ENCODE measurements around the gene DNAJB6.

DNA sequence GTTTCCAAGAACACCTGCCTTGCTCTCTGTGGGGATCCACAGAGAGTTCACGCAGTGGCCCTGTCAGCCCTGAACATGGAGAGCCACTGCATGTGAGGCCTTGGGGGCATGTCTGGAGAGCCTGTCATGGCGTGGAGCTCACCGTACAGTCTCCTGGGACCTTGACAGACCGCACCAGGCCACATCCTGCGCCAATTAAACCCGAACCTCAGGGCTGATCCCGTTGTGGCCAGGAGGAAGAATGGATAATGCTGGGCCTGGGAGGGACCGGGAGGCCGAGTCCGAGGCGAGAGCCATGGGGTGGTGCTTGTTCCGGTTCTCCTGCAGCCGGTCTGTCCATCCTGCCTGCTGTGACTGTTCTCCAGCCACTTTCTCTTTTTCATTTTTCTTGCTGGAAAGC, 68.7 kb downstream of the DNAJB6 start:
- TF ChIP-seq POLR2AphosphoS5 (IDR thresholded peaks at IDR 0.05; ENCODE audit: low read depth, low read length), result no peak
- TF ChIP-seq POLR2A (IDR thresholded peaks at IDR 0.05; ENCODE audit: low read depth, low read length), result no peak
- no peak for TF ChIP-seq TAF1 (IDR thresholded peaks at IDR 0.05; ENCODE audit: low read depth, low read length)
- no peak for TF ChIP-seq SPI1 (IDR thresholded peaks at IDR 0.05; ENCODE audit: low read depth, low read length)
- TF ChIP-seq PAX5 (IDR thresholded peaks at IDR 0.05; ENCODE audit: insufficient read depth, low read length, severe bottlenecking), result no peak
